NOMO-1 treated with dmso at 0.1 percent for 144 hours (cell line): Measurements from ENCODE around the gene SPDL1.
"Not testable (repeated sequence)": the region's sequence is repeated elsewhere in the genome, so short reads cannot be mapped to it uniquely, and the experiment has no call there.

Experiments used
- DNase-seq: peaks from one replicate; lab custom pipeline; 2025; ENCODE audit not compliant: unreplicated experiment; lab: John Stamatoyannopoulos, UW

SPDL1 gene

DNA sequence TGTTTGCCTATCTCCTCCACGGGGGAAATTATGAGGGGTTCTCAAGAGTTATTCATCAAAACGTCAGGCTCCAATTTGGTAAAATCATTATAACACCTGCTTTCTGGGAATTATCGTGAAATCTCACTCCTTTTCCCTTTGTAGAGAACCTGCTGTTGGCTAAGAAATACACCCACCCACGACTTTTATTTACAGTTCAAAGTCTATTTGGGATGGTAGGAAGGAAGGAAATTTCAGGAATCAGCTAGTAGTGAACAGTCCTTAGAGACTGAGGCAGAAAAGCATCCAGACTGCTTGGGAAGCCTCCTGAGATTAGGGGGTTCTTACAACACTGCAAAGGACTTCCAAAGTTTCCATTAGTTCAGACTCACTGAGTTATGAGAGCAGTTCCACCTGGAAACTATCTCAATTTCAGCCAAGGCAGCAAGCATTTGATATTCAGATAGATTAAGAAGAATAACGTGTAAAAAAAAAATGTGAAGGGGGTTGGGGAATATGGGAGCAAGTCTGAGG lies 9.4 kb upstream of the SPDL1 start:
- DNase-seq, result no peak

DNA sequence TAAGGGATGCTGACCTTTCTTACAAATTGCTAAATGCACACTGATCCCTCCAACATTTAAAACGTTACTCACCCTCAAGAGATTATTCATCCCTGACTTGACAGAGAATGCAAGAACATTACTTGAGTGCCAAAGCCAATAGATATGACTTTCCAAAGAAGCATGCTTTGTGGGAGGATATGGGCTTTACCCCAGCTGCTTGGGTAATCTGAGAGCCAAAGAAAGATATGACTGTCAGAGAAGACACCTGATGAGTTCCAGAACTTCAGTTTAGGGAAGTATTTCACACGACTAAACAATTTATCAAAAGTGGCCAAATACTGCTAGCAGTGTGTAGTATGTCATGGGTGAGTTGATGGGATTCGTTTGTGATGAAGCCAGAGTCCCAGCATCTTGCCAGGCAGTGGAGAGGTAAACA lies 7.4 kb upstream of the SPDL1 start:
- DNase-seq, result no peak

DNA sequence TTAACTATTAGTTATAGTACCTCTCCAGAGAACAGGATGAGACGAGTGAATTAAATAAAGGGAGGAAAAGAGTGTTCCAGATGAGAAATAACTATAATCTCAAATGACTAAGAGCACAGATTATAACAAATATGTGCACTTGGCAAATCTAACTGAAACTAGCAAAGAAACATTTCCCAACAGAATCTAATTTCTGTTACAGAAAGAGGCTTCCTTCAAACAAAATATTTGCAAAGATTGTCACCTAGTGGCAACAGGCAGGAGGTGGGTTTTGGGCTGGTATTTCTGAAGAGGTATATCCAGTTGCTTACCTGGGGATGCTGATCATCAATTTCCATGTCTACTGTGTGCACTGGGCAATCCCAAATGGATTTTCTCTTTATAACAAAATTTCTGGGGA lies 5.6 kb upstream of the SPDL1 start:
- no peak for DNase-seq

DNA sequence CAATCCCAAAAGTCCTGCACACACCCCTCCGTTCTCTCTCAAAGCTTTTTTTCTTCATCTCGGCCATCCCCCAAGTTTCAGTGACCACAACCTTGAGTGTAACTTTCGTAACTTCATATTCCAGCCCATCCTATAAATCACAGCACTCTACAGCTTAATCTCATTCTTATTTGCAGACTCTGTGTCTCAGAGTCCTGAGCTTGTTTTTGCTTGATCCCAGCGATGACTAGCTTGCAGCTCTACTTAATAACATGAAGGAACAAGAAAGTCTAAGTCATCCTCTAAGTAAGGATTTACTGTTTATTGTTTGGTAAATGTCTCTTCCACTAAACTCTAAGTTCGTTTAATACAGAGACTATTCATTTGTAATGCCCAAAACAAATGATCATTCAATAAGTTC lies 2.6 kb upstream of the SPDL1 start:
- DNase-seq, result no peak

DNA sequence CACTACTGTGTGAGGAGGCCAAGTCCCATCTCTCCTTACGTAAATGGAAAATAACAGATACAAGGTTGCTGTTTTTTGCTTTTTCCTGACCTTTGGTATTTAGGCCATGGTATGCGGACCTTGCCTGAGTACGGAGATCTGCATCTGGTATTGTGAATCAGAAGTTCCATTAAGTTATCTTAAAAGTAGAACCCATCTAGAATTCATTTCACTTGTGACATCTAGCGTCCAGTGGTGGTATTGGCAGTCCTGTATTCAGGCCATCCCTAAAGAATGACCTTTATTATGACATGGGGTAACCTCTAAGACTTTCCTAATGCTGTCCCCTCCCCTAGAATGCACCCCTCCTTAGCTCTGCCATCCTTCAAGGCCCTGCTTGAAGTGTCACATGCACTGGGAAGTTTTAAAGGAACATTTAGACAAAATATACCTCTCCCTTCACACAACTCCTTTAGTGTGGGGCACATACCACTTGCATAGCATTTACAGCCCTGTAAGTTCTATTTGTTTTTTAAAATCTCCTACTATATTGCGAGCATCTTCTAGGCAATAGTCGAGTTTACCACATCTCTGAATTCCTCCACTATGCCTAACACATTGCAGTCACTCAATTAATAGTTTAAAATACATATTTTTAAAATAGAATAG lies 1.9 kb upstream of the SPDL1 start:
- DNase-seq, result no peak

DNA sequence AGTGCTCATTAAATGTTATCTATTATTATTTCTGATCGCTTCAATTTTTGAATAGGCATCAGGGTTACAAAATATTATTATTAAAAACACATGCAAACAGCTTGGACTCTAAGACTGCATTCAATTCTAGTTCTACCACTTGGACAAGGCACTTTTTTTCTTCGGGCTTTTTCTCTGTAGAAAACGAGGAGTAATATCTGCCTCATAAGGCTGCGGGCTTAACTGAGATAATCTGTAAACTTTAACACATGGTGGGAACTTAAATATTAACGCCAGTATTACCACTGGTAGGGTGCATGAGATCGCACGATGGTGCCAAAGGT lies 511 bp upstream of the SPDL1 start:
- no peak for DNase-seq

DNA sequence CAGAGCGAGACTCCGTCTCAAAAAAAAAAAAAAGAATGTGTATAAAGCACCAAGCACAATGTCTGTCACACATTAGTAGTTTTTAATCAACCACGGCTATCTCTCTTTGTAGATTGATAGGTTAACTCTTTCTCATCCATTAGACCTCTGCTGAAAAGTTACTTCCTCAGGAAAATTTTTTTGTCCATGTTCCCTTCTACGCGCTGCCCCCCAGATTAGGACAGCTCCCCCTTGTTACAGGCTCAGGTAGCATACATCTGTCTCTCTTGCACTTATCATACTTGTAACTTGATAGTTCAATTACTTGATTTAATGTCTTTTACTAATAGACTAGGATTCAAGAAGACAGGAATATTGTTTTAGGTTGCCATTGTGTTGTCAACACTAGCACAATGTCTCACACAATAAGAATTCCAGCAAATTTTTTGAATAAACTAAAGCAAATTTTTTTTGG lies 1.5 kb downstream of the SPDL1 start:
- no peak for DNase-seq

DNA sequence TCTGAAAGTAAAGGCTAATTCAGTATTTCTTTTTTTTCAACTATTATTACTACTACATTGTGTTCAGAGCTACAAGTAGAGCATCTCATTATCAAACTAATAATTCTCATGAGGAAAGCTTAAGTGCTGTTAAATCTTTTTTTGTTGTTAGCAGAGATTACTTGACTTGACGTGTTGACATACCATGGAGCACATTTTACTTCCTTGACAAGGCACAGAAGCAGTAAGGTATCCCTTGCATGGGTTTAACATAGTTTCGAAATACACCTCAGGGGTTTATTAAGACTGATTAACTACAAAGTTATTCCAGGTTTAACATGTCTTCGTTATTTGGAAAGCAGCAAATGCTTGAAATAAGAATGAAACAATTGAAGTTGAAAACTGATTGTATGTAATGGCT lies 7.0 kb downstream of the SPDL1 start:
- DNase-seq, result no peak

DNA sequence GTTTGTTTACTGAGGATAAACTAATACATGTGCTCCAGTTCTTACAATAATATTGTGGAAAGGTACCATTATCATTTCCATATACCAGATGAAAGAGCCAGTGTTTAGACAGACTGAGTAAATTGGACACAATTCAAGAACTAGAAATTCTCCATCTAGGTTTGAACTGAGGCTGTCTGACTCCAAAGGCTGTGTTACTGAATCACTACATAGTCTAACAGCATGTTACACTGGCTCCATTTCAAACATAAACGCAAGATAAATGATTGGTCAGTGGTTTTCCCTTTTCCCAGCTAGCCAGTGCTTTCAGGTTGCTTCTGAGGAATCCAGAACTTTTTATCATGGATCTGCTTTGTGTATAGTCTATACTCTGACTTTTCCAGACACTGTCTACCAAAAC lies 8.1 kb downstream of the SPDL1 start:
- DNase-seq, result no peak

DNA sequence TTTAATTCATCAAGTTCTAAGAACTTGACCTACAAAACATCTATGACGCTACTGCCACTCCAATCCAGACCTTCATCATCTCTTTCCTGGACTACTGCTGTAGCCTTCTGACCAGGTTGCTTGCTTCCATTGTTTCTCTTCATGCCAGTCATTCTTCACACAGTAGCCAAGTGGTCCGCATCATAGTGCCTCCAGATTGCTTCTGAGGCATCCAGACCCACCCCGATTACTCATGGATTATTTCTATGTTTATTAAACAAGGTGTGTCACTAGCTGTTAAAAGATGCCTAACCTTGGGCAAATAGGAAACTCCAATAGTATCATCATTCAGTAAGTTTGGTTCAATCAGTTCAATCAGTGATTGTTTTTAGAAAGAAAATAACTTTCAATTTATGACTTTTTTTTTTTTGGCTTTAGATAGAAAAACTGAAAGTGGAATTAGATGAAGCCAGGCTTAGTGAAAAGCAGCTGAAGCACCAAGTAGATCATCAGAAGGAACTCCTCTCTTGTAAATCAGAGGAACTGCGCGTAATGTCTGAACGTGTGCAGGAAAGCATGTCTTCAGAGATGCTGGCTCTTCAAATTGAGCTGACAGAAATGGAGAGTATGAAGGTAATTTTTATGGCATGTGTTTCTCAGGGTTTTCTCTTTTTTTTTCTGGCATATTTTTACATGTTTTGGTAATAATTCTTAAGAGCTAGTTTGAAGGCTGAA lies 9.5 kb downstream of the SPDL1 start:
- DNase-seq, result no peak

DNA sequence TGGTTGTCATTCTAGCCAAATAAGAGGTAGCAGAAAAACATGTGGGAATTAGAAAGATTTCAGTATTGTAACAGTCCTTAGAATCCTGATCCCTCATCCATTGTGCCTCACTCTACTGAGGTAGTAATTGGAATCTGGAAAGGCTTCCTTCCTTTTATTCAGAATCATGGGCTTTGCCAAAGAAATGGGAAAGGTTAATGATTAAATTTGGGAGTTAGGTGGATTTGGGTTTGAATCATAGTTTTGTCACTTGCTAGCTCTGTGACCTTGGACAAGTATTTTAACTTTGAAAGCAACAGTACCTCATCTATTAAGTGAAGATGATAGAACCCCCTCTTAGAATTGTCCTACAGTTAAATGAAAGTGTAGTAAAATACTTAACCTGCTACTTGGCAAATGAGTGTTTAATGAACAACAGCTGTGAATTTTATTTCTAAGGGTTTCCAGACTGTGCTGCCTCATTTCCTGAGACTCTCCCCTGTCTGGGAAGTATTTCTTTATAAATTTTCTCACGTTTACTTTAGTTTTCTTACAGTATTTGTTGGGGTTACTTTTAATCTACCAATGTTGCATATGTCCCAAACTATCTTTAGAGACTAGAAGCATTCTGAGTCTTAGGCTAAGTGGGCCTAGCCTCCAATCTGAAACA lies 11.7 kb downstream of the SPDL1 start:
- no peak for DNase-seq

DNA sequence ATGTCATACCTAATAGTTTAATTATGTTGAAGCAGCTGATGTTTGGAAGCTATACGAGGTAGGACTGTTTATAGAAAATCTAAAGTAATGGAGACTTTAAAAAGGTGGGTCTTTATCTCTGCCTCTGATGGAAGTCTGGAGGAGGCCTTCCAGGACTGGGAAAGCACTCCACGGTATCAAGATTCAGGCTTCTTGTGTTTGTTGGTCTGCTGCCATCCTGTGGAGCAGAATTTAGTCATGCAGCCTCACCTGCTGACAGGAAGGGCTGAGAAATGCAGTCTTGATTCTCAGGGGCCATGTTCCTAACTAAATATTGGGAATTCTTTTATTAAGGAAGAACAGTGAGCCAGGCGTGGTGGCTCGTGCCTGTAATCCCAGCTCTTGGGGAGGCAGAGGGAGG lies 15.9 kb downstream of the SPDL1 start:
- no peak for DNase-seq

DNA sequence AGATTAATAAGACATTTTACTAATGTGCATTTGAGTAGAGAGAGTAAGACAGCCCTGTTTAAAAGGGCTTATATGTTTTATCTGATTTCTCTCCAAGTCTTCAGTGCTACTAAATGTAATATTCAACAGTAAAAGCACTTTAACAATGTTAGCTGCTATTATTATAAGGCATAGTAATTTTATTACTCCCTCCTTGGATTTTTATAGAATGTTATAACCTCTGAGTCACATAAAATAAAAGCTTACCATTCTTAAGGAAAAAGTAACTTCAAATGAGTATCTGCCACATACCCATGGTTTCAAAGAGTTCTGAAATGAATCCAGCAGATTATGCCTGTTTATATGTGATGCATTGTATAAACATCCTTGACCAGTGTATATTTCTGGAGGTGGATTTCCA lies 19.0 kb downstream of the SPDL1 start:
- DNase-seq, result no peak

DNA sequence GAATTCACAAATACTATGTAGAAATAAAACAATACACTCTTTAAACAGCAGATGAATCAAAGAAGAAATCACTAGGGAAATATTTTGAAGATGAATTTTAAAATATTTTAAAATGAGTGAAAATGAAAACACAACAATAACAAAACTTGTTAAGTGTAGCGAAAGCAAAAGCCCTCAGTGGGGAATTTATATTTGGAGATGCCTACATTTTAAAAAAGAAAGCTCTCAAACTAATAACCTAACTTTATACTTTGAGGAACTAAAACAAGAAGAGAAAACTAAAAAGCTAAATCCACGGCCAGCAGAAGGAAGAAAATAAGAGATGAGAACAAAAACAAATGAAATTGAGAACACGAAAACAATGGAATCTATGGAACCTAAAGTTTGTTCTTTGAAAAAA lies 22.7 kb downstream of the SPDL1 start:
- DNase-seq, result no peak

DNA sequence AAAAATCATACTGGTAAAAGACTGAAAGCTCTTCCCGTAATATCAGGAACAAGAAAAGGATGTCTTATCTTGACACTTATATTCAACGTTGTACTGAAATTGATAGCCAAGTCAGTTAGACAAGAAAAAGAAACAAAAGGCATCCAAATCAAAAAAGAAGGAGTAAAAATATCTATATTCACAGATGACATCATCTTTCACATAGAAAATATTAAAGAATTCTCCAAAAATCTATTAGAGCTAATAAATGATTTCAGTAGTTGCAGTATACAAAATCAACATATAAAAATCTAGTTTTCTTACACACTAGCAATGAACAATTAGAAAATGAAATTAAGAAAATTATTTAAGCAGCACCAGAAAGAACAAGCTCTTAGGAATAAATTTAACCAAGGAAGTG lies 24.3 kb downstream of the SPDL1 start:
- DNase-seq, result no peak

DNA sequence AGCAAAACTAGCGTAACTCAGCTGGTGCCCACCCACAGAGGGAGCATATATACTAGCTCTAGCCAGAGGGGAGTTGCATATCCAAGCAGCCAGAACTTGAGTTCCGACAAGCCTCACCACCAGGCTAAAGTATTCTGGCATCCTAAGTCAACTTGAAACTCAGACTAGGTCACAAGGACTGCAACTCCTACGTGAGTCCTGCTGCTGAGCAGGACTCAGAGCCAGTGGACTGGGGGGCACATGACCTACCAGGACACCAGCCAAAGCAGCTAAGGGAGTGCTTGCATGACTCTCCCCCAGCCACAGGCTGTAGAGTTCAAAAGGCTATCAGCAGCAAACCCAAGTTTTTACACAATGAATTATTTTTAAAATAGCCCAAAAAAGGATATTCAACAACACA lies 26.1 kb downstream of the SPDL1 start:
- DNase-seq, result no peak

DNA sequence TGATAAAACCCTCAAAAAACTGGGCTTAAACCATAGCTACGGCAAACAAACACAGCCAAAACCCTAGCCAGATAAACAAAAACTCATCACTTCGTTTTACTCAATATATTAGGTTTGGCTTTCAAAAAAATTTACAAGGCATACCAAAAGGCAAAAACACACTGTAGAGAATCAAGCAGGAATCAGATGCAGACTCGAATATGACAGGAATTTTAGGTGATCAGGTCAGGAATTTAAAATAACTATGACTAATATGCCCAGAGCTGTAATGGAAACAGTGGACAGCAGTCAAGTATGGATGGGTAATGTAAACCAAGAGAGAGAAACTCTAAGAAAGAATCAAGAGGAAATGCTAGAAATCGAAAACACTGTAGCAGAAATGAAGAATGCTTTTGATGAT lies 27.0 kb downstream of the SPDL1 start:
- DNase-seq, result no peak

DNA sequence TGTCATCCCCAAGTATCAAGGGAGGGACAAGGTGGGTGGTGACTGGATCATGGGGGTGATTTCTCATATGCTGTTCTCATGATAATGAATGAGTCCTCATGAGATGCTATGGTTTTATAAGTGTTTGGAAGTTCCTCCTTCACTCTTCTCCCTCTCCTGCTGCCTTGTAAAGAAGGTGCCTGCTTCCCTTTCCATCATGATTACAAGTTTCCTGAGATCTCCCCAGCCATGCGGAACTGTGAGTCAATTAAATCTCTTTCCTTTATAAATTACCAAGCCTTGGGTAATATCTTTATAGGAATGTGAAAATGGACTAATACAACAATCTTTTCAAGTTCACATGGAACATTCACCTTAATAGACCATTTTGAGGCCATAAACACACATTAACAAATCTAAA lies 32.0 kb downstream of the SPDL1 start:
- no peak for DNase-seq

DNA sequence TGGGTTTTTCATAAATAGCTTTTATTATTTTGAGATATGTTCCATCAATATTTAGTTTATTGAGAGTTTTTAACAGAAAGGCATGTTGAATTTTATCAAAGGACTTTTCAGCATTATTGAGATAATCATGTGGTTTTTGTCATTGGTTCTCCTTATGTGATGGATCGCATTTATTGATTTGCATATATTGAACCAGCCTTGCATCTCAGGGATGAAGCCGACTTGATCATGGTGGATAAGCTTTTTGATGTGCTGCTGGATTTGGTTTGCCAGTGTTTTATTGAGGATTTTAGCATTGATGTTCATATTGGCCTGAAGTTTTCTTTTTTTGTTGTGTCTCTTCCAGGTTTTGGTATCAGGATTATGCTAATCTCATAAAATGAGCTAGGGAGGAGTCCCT lies 40.7 kb downstream of the SPDL1 start:
- DNase-seq, result not testable (repeated sequence)

DNA sequence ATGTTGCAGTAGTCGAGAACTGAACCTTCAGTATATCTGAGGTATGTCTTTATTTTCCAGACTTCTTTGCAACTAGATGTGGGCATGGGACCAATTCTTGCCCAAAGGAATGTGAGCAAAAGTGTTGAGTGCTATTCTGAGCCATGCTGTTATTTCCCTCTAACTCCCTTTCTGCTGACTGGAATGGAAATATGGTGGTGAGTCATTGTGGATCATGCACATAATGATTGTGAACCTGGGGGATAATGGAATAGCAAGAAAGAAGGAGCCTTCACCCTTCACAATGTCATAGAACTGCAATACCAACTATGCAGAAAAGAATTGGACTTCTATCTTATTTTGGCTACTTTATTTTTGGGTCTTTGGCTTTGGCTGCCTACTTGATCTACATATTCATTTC lies 43.2 kb downstream of the SPDL1 start:
- no peak for DNase-seq

DNA sequence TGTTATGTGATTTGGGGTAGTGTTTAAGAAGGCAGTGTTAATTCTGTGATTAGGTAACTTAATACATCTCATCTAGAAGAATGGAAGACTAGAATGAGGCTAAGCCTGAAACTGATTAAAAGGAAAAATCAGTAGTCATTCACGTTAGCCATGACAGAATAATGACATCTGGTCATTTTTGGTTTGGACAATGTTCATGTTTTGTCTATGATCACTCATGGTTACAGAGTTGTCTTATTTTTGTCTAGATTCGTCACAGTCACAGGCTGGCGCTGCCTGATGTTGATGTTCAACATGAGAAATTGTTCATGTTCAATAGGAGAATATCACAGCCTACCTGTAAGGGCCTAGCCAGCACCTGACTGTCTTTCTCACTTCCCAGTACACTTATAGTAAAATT lies 44.0 kb downstream of the SPDL1 start:
- DNase-seq, result no peak

DNA sequence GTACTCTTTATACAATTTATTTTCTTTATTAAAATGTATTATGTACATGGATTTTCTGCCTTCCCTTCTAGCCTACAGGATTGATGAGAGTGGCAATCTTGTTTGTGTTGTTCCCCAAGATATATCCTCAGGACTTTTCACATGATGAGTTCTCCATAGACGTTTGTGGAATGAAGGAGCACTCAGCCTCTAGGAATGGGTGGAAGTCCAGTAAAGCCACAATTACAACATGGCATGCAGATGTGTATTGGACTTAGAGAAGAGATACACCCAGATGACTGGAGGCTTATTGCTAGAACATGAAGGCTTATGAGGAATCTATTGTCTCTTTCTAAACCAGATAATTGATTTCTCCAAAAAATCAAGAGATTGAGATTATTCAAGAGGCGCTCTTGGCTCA lies 45.3 kb downstream of the SPDL1 start:
- DNase-seq, result no peak
